GM10266 (cell line): ENCODE data around the gene POLRMT.
"Not testable (repeated sequence)": the region's sequence is repeated elsewhere in the genome, so short reads cannot be mapped to it uniquely, and the experiment has no call there.

ENCODE experiments used
- DNase-seq: peaks from one replicate; pipeline ENCODE4 v3.0.0; 2012; ENCODE audit errors: extremely low spot score
- CTCF ChIP-seq: IDR thresholded peaks from 2 replicates; pipeline ENCODE4 v1.5.1; 2012; ENCODE audit warnings: mild to moderate bottlenecking, low read depth; ENCODE audit not compliant: control insufficient read depth, insufficient read depth; ENCODE audit errors: missing control alignments

POLRMT gene

GRCh38 chr19:609004-609346 lies 24.4 kb downstream of the POLRMT start:
- DNase-seq, result no peak
- no peak for TF ChIP-seq CTCF

- no peak for TF ChIP-seq CTCF
Observed at GRCh38 chr19:608155-609003, 25.0 kb downstream of the POLRMT start.

GRCh38 chr19:607301-608154 lies 25.8 kb downstream of the POLRMT start:
- TF ChIP-seq CTCF, result no peak
- DNase-seq, result no peak

More at GRCh38 chr19:608155-609003, 25.0 kb downstream of the POLRMT start:
- DNase-seq, result no peak

- not testable (repeated sequence) for DNase-seq
Observed at GRCh38 chr19:605061-605971, 28.0 kb downstream of the POLRMT start.

GRCh38 chr19:604355-604754 lies 29.0 kb downstream of the POLRMT start:
- DNase-seq, result peak; percentile 69
- no peak for TF ChIP-seq CTCF

More at GRCh38 chr19:605061-605971, 28.0 kb downstream of the POLRMT start:
- peak; percentile 12 for TF ChIP-seq CTCF

- not testable (repeated sequence) for DNase-seq
Observed at GRCh38 chr19:603779-604178, 29.6 kb downstream of the POLRMT start.

- not testable (repeated sequence) for DNase-seq
Observed at GRCh38 chr19:603302-603639, 30.1 kb downstream of the POLRMT start.
